Subcutaneous adipose tissue (tissue), 4 donors: ENCODE results near the gene FOXK2. TPM values are rescaled to one million over a fixed set of nuclear protein-coding genes. Genes with fewer than 3 reads are reported as not detected.

Source experiments
- total RNA-seq, 4 donors: library from RNA; depleted of rRNA; stranded (reverse); fragments of >200 nt; gene quantifications; one replicate each; pipeline ENCODE4 v1.1.0, GENCODE V29; 2016
- TF ChIP-seq, protein P1 (sequence below): fragments of 450-650 bp; IDR thresholded peaks from one replicate; pipeline ENCODE4 v1.5.1; 2016; ENCODE audit warnings: low read depth, mild to moderate bottlenecking, control low read depth, antibody characterized with exemption, moderate library complexity

FOXK2 gene
- total RNA-seq, 4 donors from 2014 or later = 22.0 to 42.2 (median 35.0) TPM

DNA sequence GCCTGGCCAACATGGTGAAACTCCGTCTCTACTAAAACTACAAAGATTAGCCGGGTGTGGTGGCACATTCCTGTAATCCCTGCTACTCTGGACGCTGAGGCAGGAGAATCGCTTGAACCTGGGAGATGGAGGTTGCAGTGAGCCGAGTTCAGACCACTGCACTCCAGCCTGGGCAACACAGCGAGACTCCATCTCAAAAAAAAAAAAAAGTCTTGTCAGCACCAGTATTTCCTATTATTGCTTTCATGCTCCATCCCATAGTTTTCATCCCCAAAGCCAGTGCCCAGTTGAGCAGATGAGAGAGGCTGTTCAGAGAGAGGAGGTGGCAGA lies 70.3 kb downstream of the FOXK2 start:
- TF ChIP-seq, protein P1, sequence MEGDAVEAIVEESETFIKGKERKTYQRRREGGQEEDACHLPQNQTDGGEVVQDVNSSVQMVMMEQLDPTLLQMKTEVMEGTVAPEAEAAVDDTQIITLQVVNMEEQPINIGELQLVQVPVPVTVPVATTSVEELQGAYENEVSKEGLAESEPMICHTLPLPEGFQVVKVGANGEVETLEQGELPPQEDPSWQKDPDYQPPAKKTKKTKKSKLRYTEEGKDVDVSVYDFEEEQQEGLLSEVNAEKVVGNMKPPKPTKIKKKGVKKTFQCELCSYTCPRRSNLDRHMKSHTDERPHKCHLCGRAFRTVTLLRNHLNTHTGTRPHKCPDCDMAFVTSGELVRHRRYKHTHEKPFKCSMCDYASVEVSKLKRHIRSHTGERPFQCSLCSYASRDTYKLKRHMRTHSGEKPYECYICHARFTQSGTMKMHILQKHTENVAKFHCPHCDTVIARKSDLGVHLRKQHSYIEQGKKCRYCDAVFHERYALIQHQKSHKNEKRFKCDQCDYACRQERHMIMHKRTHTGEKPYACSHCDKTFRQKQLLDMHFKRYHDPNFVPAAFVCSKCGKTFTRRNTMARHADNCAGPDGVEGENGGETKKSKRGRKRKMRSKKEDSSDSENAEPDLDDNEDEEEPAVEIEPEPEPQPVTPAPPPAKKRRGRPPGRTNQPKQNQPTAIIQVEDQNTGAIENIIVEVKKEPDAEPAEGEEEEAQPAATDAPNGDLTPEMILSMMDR = no peak

DNA sequence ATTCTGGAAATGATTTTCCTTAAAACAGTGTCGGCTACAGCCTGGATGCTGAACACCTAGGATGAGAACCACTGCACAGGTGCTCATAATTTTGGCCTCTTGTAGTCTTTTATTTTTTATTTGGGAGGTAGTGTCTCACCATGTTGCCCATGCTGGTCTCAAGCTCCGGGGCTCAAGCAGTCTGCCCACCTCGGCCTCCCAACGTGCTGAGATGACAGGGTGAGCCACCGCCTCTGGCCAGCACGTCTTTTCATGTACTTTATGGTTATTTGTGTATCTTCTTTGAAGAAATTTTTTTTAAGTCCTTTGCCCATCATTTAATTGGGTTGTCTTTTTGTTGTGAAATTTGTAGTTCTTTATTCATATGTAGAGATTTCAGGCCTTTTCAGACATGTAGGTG lies 70.7 kb downstream of the FOXK2 start:
- TF ChIP-seq, protein P1 = no peak

DNA sequence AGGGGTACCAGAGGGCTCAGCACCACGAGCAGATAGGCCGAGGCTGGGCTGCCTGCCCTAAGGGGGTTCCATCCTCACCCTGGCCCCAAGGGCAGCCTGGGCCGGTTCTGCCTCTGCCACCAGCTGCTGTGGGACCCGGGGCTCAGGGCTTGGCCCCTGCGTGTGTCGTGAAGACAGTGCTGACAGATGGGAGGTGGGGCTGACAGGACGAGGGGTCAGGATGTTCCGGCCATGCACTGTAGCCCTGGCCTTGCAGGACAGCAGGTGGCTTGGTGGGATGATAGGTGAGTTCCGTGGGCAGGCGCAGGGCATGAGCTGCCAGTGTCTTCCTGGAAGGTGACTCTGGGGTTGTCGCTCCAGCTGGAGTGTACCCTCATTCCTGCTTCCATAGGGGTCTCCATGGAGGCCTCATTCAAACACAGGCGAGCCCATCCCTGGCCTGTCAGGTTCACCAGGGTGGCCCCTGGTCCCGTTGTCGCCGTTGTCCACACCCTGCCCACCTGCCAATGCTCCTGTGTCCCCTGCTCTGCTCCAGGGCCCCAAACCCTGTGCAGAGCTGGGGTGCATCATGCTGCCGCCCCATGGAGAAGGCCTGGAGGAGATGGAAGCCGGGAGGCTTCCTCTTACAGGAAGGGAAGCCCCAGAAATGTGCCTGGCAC lies 71.5 kb downstream of the FOXK2 start:
- TF ChIP-seq, protein P1 = no peak

DNA sequence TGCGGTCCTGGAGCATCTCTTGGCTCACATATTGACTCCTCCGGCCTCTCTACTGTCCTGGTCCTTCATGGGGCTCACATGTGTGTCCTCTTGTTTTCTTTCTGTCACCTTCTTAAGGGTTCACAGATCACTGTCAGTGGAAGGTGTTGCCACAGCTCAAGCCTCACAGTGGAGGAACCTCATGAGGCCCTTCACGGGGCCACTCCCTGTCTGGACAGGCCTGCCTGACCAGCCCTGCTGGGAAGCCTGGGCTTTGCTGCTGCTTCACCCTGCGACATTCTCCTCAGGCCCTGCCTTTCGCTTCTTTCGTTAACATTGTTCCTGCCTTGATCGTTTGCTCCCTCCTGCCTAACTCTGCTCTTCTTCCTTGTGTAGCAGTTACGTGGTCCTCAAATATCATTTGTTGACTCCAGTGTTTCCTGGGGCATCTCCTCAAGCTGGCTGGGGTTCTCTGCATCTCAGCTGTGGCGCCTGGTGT lies 72.8 kb downstream of the FOXK2 start:
- TF ChIP-seq, protein P1 = no peak

DNA sequence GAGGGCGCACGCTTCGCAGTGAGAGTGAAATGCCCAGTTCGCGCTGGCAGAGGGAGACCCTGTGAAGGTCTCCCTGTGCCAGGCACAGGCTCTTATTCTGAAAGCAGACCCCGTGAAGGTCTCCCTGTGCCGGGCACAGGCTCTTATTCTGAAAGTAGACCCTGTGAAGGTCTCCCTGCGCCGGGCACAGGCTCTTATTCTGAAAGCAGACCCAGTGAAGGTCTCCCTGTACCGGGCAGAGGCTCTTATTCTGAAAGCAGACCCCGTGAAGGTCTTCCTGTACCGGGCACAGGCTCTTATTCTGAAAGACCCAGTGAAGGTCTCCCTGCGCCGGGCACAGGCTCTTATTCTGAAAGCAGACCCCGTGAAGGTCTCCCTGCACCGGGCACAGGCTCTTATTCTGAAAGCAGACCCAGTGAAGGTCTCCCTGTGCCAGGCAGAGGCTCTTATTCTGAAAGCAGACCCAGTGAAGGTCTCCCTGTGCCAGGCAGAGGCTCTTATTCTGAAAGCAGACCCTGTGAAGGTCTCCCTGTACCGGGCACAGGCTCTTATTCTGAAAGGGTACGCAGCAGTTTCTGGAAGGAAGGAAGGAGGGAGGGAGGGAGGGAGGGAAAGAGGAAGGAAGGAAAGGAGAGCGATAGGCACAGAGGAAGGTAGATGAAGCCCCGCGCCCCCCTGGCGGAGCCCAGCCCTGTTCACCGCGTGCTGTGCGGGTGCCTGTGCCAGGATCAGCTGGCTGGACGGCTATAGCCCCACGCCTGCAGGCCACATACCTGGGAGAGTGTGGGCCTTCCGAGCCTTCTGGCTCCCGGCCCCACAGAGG lies 73.4 kb downstream of the FOXK2 start:
- TF ChIP-seq, protein P1 = no peak

DNA sequence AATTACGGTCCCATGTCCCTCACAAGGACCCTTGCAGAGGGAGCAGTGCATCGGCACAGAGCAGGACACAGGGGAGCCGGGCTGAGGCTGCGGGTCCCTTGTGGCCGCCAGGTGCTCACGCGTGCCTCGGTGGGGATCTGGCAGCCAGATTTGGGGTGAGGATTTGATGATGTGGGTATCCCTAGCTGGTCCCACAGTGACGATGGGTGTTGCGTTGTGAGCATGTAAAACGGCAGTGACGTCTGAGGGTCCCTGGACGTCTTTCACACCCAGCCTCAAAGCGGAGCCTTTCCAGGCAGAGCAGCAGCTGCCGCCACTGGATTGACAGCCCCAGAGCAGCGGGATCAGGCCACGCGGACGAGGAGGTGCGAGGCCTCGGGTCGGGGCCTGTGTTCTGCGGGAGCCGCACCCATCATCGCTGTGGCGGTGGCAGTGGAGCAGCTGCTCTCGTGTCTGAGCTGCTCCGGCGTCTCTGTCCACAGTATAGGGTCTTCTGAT lies 74.1 kb downstream of the FOXK2 start:
- TF ChIP-seq, protein P1 = no peak

DNA sequence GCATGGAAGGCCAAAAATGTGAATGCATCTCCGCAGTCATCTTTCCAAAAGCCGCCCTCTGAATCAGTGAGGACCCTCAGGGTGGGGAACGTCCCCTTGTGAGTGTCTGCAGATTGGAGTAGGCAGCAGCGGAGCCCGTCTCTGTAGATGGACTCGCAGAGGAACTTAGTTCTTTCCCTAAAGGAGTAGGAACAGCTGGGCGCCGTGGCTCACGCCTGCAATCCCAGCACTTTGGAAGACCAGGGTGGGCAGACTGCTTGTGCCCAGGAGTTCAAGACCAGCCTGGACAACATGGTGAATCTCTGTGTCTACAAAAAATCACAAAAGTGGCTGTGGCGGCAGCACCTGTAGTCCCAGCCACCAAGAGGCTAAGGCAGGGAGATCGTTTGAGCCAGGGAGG lies 75.0 kb downstream of the FOXK2 start:
- TF ChIP-seq, protein P1 = no peak
